GM21515 (cell line): ENCODE measurements around the gene ADSS2.
A peak's percentile ranks its signal among the peaks of the same experiment; 100 is the strongest.

Experiments
- ATAC-seq: cut with Tn5 transposase; IDR thresholded peaks from one replicate; pipeline ENCODE4 v1.9.1; 2021; ENCODE audit not compliant: unreplicated experiment

Gene ADSS2

DNA sequence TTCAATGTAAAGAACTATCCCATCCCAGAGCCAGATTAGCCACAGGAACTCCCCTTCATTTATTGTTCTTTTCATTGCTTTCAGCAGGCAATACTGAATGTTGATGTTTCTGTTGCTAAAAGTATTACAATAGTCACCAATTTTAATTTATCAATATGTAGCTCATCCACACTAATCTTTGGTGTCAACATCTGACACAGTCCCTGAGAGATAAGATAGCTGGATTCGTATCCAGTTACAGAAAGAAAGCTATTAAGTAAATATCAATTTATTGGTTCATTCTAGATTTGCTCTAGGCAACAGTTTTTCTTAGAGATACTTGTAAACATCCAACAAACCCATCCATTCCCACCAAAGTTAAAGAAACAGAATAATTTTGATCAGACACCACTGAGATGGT is 4.7 kb downstream of the ADSS2 start:
- no peak for ATAC-seq

- ATAC-seq, result no peak
Measured at GRCh38 chr1:244445320-244446181, 6.2 kb downstream of the ADSS2 start.

DNA sequence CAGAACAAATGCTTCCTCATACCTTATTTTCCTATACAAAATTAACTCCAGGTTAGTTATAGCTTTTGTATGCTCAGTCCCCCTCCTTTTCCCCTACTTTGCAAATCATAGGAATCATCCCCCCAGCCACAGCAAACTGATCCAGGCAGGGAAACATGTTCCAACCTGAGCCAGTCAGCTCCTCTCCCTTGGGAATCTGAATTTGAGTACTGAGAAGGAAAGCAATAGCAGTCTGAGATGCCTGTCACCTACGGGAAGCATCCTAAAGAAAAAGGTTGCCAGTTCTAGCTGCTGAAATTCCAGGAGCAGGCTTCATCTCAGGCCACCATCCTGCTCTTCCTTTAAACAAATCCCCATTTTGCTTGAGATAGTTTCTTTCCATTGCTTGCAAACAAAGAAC is 6.9 kb downstream of the ADSS2 start:
- no peak for ATAC-seq

DNA sequence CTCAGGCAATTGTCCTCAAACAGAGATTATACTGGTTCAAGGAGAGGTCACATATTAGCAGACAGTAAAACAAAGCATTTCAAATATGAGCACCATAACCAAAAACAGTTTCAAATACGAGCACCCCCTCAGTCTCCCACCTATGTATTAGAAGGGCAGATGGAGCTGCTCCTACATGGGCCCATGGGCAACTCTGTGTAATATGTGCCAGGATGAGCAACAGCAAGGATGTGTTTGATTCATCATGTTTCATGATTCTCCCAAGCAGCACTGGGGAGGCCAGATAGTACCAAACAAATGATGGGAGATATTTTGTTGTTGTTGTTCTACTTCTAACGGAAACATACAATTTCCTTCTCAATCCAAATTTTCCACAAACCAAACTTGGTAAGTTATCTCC is 8.9 kb downstream of the ADSS2 start:
- ATAC-seq, result no peak

DNA sequence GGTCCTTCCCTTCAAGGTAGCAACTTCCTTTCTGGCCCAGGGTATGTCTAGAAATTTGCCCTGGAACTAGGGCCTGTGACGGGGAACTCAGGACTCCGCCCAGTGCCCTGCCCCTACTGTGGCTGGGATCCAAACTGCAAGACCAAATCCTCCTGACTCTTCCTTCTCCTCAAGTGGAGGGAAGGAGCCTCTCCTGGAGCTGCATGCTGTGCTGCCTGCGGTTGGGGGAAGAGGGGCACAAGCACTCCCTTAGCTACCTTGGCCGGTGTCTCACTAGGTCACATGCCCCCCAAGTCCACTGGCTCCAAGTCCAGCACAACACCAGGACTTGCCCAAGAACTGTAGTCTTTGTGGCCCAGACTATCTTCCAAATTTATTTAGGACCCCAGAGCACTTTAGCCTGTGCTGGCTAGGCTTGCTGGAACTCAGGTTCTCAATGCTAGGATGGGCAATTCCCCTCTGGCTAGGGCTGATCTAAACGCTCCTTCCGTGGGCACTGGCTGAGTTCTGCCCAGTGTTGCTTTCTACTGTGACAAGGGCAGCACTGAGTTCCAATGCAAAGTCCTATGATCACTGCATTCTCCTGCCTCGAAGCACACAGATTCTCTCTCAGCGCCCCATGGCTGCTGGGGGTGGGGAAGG is 12.2 kb downstream of the ADSS2 start:
- ATAC-seq, result no peak

GRCh38 chr1:244437086-244437468 is 14.6 kb downstream of the ADSS2 start:
- ATAC-seq, result no peak

DNA sequence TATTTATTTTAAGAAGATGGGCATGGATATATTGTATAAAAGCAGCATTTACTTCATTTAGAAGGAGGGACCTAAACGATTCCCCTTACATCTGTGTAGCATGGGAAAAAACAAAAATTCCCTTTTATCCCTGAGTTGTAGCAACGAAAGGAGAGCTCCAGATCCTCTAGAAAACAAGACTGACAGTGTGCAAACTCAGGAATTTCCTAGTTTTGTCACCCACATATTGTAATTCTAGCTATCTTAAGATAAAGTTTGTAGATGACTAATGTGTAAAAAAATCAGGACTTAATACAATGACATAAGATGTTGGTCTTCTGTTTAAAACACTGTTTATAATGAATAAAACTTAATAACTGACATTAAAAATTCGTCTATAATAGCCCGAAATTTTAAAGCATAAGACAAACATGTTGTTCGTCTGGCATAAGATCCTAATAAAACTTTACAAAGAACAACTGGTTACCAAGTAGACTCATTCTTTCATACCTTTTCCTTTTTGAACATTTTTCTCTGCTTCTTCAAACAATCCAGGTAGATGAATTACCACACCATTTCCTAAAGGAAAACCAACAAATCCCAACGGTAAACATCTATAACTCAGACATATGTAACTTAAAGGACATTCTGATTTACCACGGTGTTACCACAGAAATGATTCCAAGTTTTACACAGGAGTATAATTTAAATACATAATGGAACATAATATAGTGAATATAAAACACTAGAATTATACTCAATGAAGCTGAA is 15.2 kb downstream of the ADSS2 start:
- no peak for ATAC-seq

DNA sequence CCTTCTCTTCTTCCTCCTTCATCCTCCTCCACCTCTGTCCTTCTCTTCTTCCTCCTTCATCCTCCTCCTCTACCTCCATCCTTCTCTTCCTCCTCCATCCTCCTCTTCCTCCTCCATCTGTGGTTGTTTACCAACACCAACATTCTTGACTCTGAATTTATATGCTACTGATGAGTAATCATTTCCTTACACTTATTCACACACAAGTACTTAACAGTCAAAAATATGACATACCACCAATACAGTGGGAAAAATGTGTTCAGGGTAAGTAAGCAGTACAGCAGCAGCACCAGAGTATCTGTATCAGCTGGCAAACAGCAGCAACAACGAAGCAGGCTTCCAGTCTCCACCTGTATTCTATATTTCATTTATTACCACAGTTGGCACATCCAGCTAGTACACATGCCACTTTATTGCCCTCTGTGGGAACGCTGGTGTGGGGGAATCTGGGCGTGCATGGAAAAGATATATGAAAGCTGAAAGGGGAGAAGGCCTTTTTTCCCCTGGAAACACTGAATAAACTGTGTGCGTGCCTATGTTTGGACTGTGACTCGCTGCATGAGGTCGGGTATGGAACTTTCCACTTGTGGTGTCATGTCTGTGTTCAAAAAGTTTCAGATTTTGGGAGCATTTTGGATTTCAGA is 16.0 kb downstream of the ADSS2 start:
- no peak for ATAC-seq

GRCh38 chr1:244431166-244431565 is 20.5 kb downstream of the ADSS2 start:
- ATAC-seq, result no peak

GRCh38 chr1:244429818-244430217 is 21.9 kb downstream of the ADSS2 start:
- no peak for ATAC-seq

DNA sequence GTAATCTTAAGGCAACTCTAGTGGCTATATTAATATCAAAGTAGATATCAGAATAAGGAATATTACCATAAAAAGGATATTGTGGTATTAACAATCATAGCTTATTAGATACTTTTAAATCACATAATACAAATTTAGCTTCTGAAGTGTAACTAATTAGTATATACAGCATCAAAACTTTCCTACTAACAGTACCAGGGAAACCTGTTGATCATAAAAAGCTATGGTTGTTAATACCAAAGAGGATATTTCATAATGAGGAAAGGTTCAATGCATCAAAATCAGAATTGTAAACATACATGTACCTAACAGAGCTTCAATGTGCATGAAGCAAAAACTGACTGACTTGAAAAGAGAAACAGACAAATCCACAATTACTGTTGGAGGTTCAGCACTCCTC is 24.1 kb downstream of the ADSS2 start:
- no peak for ATAC-seq

GRCh38 chr1:244424649-244425334 is 26.9 kb downstream of the ADSS2 start:
- no peak for ATAC-seq

- ATAC-seq, result no peak
Measured at GRCh38 chr1:244422174-244422573, 29.5 kb downstream of the ADSS2 start.

DNA sequence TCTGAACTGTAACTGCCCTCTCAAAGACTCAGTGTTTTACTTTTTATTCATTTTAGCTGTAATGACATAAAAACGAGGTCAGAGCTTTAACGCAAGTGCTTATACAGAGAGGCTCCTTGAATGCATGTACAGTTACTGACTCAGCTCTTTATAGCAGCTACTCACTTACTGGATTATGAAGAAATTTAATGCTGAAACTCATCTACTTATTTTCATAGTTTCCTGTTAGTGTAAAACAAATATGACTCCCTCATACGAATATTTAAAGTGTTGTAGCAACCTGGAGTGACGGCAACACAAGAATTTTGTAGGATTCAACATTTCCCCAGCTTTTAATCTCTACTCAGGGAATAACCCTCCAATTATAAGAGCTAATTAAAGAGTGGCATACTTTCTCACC is 32.7 kb downstream of the ADSS2 start:
- ATAC-seq, result no peak

GRCh38 chr1:244414543-244414942 is 37.2 kb downstream of the ADSS2 start:
- no peak for ATAC-seq

- ATAC-seq, result no peak
Measured at GRCh38 chr1:244413736-244414135, 38.0 kb downstream of the ADSS2 start.

GRCh38 chr1:244412176-244412575 is 39.5 kb downstream of the ADSS2 start:
- no peak for ATAC-seq

GRCh38 chr1:244409701-244410100 is 42.0 kb downstream of the ADSS2 start:
- peak; percentile 72 for ATAC-seq

- ATAC-seq, result peak; percentile 84
Measured at GRCh38 chr1:244406337-244406736, 45.4 kb downstream of the ADSS2 start.

DNA sequence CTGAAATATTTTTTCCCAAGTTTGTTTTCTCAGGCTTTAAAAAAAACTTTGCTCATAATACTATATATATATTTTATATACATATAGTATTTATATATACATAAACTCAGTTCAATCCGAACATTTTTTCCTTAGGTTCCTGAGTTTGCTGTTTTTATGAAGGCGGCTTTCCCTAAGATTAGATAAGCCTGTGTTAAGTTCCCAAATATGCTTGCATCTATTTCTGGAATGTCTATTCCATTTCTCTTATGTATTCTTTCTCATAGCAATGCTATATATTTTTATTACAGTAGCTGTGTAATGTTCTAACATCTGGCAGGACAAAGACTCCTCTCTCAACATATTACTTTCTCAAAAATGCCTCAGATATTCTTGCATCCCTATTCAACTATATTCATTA is 45.9 kb downstream of the ADSS2 start:
- ATAC-seq, result peak; percentile 10

GRCh38 chr1:244403431-244403830 is 48.3 kb downstream of the ADSS2 start:
- ATAC-seq, result no peak
